BLaER1 (cell line): ENCODE data around the gene GPR141.

ENCODE experiments used
- H3K27ac ChIP-seq: shearing (Covaris generic); formaldehyde crosslinking; 2 replicates; pipeline ENCODE4 v1.8.1; 2022
- H3K27me3 ChIP-seq: shearing (Covaris generic); formaldehyde crosslinking; 2 replicates; pipeline ENCODE4 v1.8.1; 2022
- H3K36me3 ChIP-seq: shearing (Covaris generic); formaldehyde crosslinking; 2 replicates; pipeline ENCODE4 v1.8.1; 2022
- H3K4me1 ChIP-seq: shearing (Covaris generic); formaldehyde crosslinking; 2 replicates; pipeline ENCODE4 v1.8.1; 2022
- H3K4me2 ChIP-seq: shearing (Covaris generic); formaldehyde crosslinking; 2 replicates; pipeline ENCODE4 v1.8.1; 2022
- H3K4me3 ChIP-seq: shearing (Covaris generic); formaldehyde crosslinking; 2 replicates; pipeline ENCODE4 v1.8.1; 2022
- H3K9ac ChIP-seq: shearing (Covaris generic); formaldehyde crosslinking; 2 replicates; pipeline ENCODE4 v1.8.1; 2022
- H3K9me3 ChIP-seq: shearing (Covaris generic); formaldehyde crosslinking; 2 replicates; pipeline ENCODE4 v1.8.1; 2022
- H4K20me1 ChIP-seq: shearing (Covaris generic); formaldehyde crosslinking; 2 replicates; pipeline ENCODE4 v1.8.1; 2022
- Cebpa-rat ChIP-seq: shearing (Covaris generic); IDR thresholded peaks from 2 replicates; pipeline ENCODE4 v1.8.1; 2022

The GPR141 gene

GRCh38 chr7:37683246-37684120 lies at the start of gene GPR141:
Gene GPR141 (plus strand): TSS chr7:37683766. CDS start chr7:37740394, 56,628 bp downstream.
- Histone ChIP-seq H3K4me2 (peak within 1 kb of the TSS; percentile 62), H3K9me3 (no peaks in the 10 kb centered on the region), H3K4me3 (no peak within 1 kb of the TSS; the same call in 1 of the 2 replicates), H3K27ac (peak within 1 kb of the TSS; percentile 4; the same call in 1 of the 2 replicates), H3K9ac (no peak within 1 kb of the TSS), H4K20me1 (no peaks in the 10 kb centered on the region), H3K4me1 (peaks cover 52% of the 10 kb centered on the region), H3K36me3 (no peaks in the 10 kb centered on the region), H3K27me3 (no peaks in the 10 kb centered on the region)
- no peak for TF ChIP-seq Cebpa-rat

- no peak overlapping the region for H3K9ac ChIP-seq
- H3K4me3 ChIP-seq, result no peak overlapping the region
- no peak overlapping the region for H3K27ac ChIP-seq
- H4K20me1 ChIP-seq, result no peaks in the 10 kb centered on the region
- H3K27me3 ChIP-seq, result no peaks in the 10 kb centered on the region
- no peak for TF ChIP-seq Cebpa-rat
- no peaks in the 10 kb centered on the region for H3K4me1 ChIP-seq
- peaks cover 24% of the 10 kb centered on the region for H3K9me3 ChIP-seq
- H3K4me2 ChIP-seq, result no peak overlapping the region
- no peaks in the 10 kb centered on the region for H3K36me3 ChIP-seq
These were observed 48.2 kb upstream of the GPR141 start for GRCh38 chr7:37635346-37635745.

GRCh38 chr7:37642028-37642540 lies 41.5 kb upstream of the GPR141 start:
- no peaks in the 10 kb centered on the region for H3K36me3 ChIP-seq
- H3K27me3 ChIP-seq, result no peaks in the 10 kb centered on the region
- no peak overlapping the region for H3K9ac ChIP-seq
- no peak overlapping the region for H3K27ac ChIP-seq
- peaks cover 9% of the 10 kb centered on the region; the same call in 1 of the 2 replicates for H3K9me3 ChIP-seq
- H3K4me2 ChIP-seq, result no peak overlapping the region
- H3K4me1 ChIP-seq, result no peaks in the 10 kb centered on the region
- H4K20me1 ChIP-seq, result no peaks in the 10 kb centered on the region
- no peak for TF ChIP-seq Cebpa-rat
- H3K4me3 ChIP-seq, result no peak overlapping the region

- Histone ChIP-seq H3K9ac (no peak overlapping the region), H3K27ac (no peak overlapping the region), H3K27me3 (no peaks in the 10 kb centered on the region), H3K36me3 (no peaks in the 10 kb centered on the region), H3K9me3 (no peaks in the 10 kb centered on the region), H3K4me3 (no peak overlapping the region), H3K4me1 (no peaks in the 10 kb centered on the region), H3K4me2 (no peak overlapping the region), H4K20me1 (no peaks in the 10 kb centered on the region)
- no peak for TF ChIP-seq Cebpa-rat
These were observed 39.7 kb upstream of the GPR141 start for GRCh38 chr7:37643876-37644275.

- Histone ChIP-seq H3K27me3 (no peaks in the 10 kb centered on the region), H3K4me2 (no peak overlapping the region), H3K4me3 (no peak overlapping the region), H3K27ac (no peak overlapping the region), H3K9ac (no peak overlapping the region), H3K36me3 (no peaks in the 10 kb centered on the region), H3K4me1 (no peaks in the 10 kb centered on the region), H4K20me1 (no peaks in the 10 kb centered on the region), H3K9me3 (no peaks in the 10 kb centered on the region)
- no peak for TF ChIP-seq Cebpa-rat
These were observed 38.1 kb upstream of the GPR141 start for GRCh38 chr7:37645282-37646050.

GRCh38 chr7:37656913-37657530 lies 26.5 kb upstream of the GPR141 start:
- no peak for TF ChIP-seq Cebpa-rat
- Histone ChIP-seq H3K36me3 (no peaks in the 10 kb centered on the region), H3K4me1 (peaks cover 14% of the 10 kb centered on the region), H4K20me1 (no peaks in the 10 kb centered on the region), H3K9me3 (0 out of 2 replicates have a peak, but pooled peaks cover 6% of the 10 kb centered on the region), H3K4me2 (peak overlapping the region; percentile 55), H3K4me3 (no peak overlapping the region), H3K27ac (no peak overlapping the region), H3K27me3 (no peaks in the 10 kb centered on the region), H3K9ac (no peak overlapping the region)

GRCh38 chr7:37657816-37658215 lies 25.8 kb upstream of the GPR141 start:
- Histone ChIP-seq H3K4me3 (no peak overlapping the region), H3K4me2 (peak overlapping the region; percentile 55), H3K27ac (no peak overlapping the region), H4K20me1 (no peaks in the 10 kb centered on the region), H3K9me3 (peaks cover 8% of the 10 kb centered on the region), H3K36me3 (no peaks in the 10 kb centered on the region), H3K4me1 (peaks cover 14% of the 10 kb centered on the region), H3K9ac (no peak overlapping the region), H3K27me3 (no peaks in the 10 kb centered on the region)
- TF ChIP-seq Cebpa-rat, result no peak

GRCh38 chr7:37659971-37660565 lies 23.5 kb upstream of the GPR141 start:
- peaks cover 34% of the 10 kb centered on the region for H3K4me1 ChIP-seq
- no peak overlapping the region for H3K4me2 ChIP-seq
- H3K27ac ChIP-seq, result no peak overlapping the region
- no peak for TF ChIP-seq Cebpa-rat
- no peak overlapping the region for H3K4me3 ChIP-seq
- peaks cover 14% of the 10 kb centered on the region for H3K9me3 ChIP-seq
- no peaks in the 10 kb centered on the region for H3K36me3 ChIP-seq
- no peaks in the 10 kb centered on the region for H4K20me1 ChIP-seq
- H3K27me3 ChIP-seq, result no peaks in the 10 kb centered on the region
- no peak overlapping the region for H3K9ac ChIP-seq

- Histone ChIP-seq H4K20me1 (no peaks in the 10 kb centered on the region), H3K36me3 (no peaks in the 10 kb centered on the region), H3K9ac (no peak overlapping the region), H3K9me3 (peaks cover 14% of the 10 kb centered on the region), H3K27me3 (no peaks in the 10 kb centered on the region), H3K4me2 (no peak overlapping the region), H3K4me1 (peaks cover 40% of the 10 kb centered on the region), H3K4me3 (no peak overlapping the region), H3K27ac (no peak overlapping the region)
- TF ChIP-seq Cebpa-rat, result no peak
These were observed 23.0 kb upstream of the GPR141 start for GRCh38 chr7:37660614-37661013.
